HAP-1 (cell line): ENCODE data around the gene ST6GAL1.
"Not testable (repeated sequence)": the region's sequence is repeated elsewhere in the genome, so short reads cannot be mapped to it uniquely, and the experiment has no call there.

Experiments
- DNase-seq, 2 experiments: peaks; one replicate each; pipeline ENCODE4 v3.0.0-alpha.2; 2016 to 2020; ENCODE audit warnings: low spot score in 2 of 2
- H3K27me3 ChIP-seq: fragments of 250-450 bp; sonication (Bioruptor Pico); 2 replicates; pipeline ENCODE4 v1.5.1; 2020; ENCODE audit warnings: low read depth, mild to moderate bottlenecking, moderate library complexity
- H3K36me3 ChIP-seq: fragments of 250-450 bp; sonication (Bioruptor Pico); replicated peaks from 2 replicates; pipeline ENCODE4 v1.5.1; 2020; ENCODE audit warnings: mild to moderate bottlenecking
- H3K4me1 ChIP-seq: fragments of 250-450 bp; sonication (Bioruptor Pico); 2 replicates; pipeline ENCODE4 v1.5.1; 2020; ENCODE audit warnings: mild to moderate bottlenecking
- H3K4me3 ChIP-seq: fragments of 250-450 bp; sonication (Bioruptor Pico); 2 replicates; pipeline ENCODE4 v1.5.1; 2020; ENCODE audit warnings: mild to moderate bottlenecking, moderate library complexity
- H3K9me3 ChIP-seq: fragments of 250-450 bp; sonication (Bioruptor Pico); 2 replicates; pipeline ENCODE4 v1.5.1; 2020; ENCODE audit warnings: mild to moderate bottlenecking, moderate library complexity
- in situ Hi-C: fragments of 300-500 bp; cut with MboI; formaldehyde crosslinking; loops from 3 replicates; pipeline ENCODE4 v1.14.3; 2020; ENCODE audit warnings: low sequenced_read_pairs, inconsistent platforms, mixed read lengths

The ST6GAL1 gene

GRCh38 chr3:186990878-186991308 is 60.6 kb downstream of the ST6GAL1 start:
- in situ Hi-C loops = no loop called here
- Histone ChIP-seq H3K4me1 (no peaks in the 10 kb centered on the region), H3K36me3 (peaks cover 30% of the 10 kb centered on the region), H3K27me3 (no peaks in the 10 kb centered on the region), H3K9me3 (no peaks in the 10 kb centered on the region), H3K4me3 (no peak overlapping the region)
- no peak for DNase-seq

DNA sequence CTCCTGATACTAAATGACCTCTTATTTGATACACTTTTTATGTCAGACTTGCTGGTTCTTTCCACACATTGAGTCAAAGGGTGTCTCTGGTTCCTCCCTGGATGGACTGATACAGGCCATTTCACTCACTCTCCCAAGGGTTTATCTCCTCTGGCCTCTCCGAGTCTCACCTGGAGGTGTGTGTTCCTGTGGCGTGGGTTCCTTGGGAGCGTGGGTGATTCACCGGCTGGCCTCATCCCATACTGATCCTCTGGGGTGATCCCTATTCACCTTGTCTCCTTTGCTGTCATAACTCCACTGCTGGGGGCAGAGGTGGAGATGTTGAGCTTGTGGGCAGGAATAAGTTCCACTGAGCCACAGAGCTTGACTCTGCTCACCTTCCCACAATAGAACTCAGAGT is 61.1 kb downstream of the ST6GAL1 start:
- DNase-seq = no peak
- in situ Hi-C loops = no loop called here
- Histone ChIP-seq H3K4me3 (no peak overlapping the region), H3K9me3 (no peaks in the 10 kb centered on the region), H3K36me3 (peaks cover 27% of the 10 kb centered on the region), H3K4me1 (no peaks in the 10 kb centered on the region), H3K27me3 (no peaks in the 10 kb centered on the region)

DNA sequence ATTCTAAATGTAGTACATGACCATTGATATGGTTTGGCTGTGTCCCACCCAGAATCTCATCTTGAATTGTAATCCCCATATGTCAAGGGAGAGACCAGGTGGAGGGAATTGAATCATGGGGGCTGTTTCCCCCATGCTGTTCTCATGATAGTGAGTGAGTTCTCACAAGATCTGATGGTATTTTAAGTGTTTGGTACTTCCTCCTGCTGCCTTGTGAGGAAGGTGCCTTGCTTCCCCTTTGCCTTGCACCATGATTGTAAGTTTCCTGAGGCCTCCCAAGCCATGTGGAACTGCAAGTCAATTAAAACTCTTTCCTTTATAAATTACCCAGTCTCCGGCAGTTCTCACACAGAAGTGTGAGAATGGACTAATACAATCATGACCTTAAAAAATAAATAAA is 61.8 kb downstream of the ST6GAL1 start:
- not testable (repeated sequence) for DNase-seq

GRCh38 chr3:186993210-186993782 is 63.0 kb downstream of the ST6GAL1 start:
- Histone ChIP-seq H3K4me1 (peaks cover 7% of the 10 kb centered on the region), H3K9me3 (no peaks in the 10 kb centered on the region), H3K36me3 (peaks cover 20% of the 10 kb centered on the region), H3K4me3 (no peak overlapping the region), H3K27me3 (no peaks in the 10 kb centered on the region)
- no peak for DNase-seq
- in situ Hi-C loops = no loop called here

More for the DNA sequence above, 61.8 kb downstream of the ST6GAL1 start:
- H3K4me1 ChIP-seq, in situ Hi-C loops, H3K9me3 ChIP-seq, H3K4me3 ChIP-seq, H3K27me3 ChIP-seq: not testable (repeated sequence)
- H3K36me3 ChIP-seq = peaks cover 25% of the 10 kb centered on the region

DNA sequence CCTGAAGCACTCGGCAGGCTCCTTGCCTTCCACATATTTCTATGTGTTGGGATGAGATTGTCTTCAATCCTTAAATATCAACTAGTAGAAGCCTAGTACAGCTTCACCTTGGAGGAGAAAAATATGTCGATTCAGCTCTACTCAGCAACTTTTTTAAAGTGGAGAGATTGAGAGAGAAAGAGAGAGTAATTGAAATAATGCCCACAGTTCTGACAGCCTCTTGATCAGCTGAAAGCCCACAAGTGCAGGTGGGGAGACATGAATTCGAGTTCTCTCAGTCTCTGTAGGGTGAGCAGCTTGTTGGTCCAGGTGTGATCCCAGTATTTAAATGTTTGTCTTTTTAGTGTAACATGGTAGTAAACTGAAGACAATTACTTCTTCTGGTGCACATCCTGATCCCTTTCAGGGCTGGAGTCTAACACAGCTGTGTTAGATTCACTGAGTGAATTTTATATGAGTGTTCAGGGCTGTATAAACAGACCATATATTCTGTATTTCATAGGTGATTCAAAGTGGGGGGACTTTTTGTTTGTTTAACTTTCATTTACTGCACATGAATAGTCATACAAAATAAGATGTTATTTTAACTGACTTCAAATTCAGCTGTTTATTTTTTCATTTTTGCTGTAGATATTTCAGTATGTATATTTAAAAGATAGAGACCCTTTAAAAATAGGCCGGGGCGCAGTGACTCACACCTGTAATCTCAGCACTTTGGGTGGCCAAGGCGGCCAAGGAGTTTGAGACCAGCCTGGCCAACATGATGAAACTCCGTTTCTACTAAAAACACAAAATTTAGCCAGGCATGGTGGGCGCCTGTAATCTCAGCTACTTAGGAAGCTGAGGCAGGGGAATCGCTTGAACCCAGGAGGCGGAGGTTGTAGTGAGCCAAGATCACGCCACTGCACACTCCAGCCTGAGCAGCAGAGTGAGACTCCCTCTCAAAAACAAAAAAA is 64.0 kb downstream of the ST6GAL1 start:
- H3K4me3 ChIP-seq = no peak overlapping the region
- in situ Hi-C loops = no loop called here

GRCh38 chr3:186996356-186996755 is 66.0 kb downstream of the ST6GAL1 start:
- Histone ChIP-seq H3K4me1 (peaks cover 18% of the 10 kb centered on the region), H3K27me3 (no peaks in the 10 kb centered on the region), H3K36me3 (peaks cover 20% of the 10 kb centered on the region), H3K4me3 (no peak overlapping the region), H3K9me3 (no peaks in the 10 kb centered on the region)
- in situ Hi-C loops = no loop called here
- no peak for DNase-seq

More for the DNA sequence above, 64.0 kb downstream of the ST6GAL1 start:
- Histone ChIP-seq H3K4me1 (peaks cover 14% of the 10 kb centered on the region), H3K9me3 (no peaks in the 10 kb centered on the region), H3K36me3 (peaks cover 20% of the 10 kb centered on the region), H3K27me3 (no peaks in the 10 kb centered on the region)
- no peak for DNase-seq

DNA sequence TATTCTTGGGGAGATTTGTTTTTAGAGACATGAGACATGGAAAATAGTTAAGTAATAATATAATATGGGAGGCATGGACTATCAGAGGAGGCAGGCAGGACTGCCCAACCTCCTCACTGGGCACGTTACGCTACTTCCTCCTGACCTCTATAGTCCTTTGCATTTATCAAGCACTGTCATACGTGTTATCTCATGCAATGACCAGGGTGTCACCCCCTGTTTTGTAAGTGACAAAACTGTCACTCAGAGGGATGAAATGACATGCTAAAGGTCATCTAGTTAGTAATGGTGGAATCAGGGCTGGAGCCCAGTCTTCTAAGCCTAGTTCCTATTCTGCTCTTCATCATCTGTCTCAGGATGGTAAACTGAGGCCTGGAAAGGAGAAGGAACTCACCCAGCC is 66.7 kb downstream of the ST6GAL1 start:
- in situ Hi-C loops = no loop called here
- H3K36me3 ChIP-seq = peaks cover 13% of the 10 kb centered on the region

GRCh38 chr3:186997473-186997939 is 67.2 kb downstream of the ST6GAL1 start:
- Histone ChIP-seq H3K4me3 (no peak overlapping the region), H3K4me1 (peaks cover 18% of the 10 kb centered on the region), H3K27me3 (no peaks in the 10 kb centered on the region), H3K36me3 (peaks cover 12% of the 10 kb centered on the region; the same call in 1 of the 2 replicates), H3K9me3 (no peaks in the 10 kb centered on the region)
- in situ Hi-C loops = no loop called here
- no peak for DNase-seq

More for the DNA sequence above, 66.7 kb downstream of the ST6GAL1 start:
- H3K9me3 ChIP-seq = no peaks in the 10 kb centered on the region
- H3K4me3 ChIP-seq = no peak overlapping the region
- peaks cover 18% of the 10 kb centered on the region for H3K4me1 ChIP-seq
- DNase-seq = no peak
- no peaks in the 10 kb centered on the region for H3K27me3 ChIP-seq

DNA sequence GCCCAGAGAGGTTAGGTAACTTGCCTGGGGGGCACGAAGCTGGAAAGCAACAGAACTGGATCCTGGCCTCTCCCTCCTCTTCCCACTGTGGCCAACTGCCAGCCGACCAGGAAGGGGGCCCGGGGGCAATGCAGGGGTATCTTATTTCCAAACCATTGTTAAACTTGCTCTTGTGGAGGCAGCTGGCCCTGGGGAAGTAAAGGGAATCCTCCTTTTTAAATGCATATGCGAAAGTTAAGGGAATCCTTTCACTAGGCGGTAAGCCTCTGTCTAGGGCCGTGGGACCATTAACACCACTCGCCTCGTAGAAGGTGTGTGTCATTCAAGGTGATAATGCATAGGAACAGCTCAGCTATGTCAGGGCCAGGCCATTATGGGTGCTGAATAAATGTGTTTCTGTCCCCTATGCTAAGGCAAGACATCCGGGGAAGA is 68.6 kb downstream of the ST6GAL1 start:
- DNase-seq = peak; percentile 90 to 98
- Histone ChIP-seq H3K4me1 (peaks cover 18% of the 10 kb centered on the region), H3K36me3 (peaks cover 7% of the 10 kb centered on the region; the same call in 1 of the 2 replicates), H3K9me3 (no peaks in the 10 kb centered on the region), H3K4me3 (no peak overlapping the region), H3K27me3 (no peaks in the 10 kb centered on the region)
- in situ Hi-C loops = no loop called here

DNA sequence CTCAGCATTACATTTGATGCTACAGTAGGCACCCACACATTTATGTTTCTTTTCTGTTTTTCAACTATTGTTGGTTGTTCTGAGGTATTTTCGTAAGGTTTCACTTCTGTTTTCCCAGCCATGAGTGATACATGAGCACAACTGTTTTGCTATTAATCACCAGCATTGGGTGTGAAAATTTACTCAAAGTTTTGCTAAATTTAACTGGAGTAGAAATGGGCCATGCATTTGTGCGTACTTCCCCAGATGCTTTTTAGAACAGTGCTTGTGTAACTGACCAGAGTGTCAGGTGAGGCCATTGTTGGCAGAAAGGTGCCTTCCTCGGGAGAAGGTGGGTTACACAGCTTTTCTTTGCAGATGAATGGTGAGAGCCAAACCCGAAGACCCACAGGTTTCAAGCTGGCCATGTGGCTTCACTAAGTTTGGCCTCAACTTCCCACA is 70.4 kb downstream of the ST6GAL1 start:
- no peak overlapping the region for H3K4me3 ChIP-seq
- H3K36me3 ChIP-seq = peaks cover 7% of the 10 kb centered on the region; the same call in 1 of the 2 replicates
- H3K9me3 ChIP-seq = no peaks in the 10 kb centered on the region
- H3K4me1 ChIP-seq = peaks cover 18% of the 10 kb centered on the region
- in situ Hi-C loops = no loop called here
- DNase-seq = no peak
- H3K27me3 ChIP-seq = no peaks in the 10 kb centered on the region

- H3K9me3 ChIP-seq = no peaks in the 10 kb centered on the region; the same call in 1 of the 2 replicates
- H3K4me1 ChIP-seq = peaks cover 15% of the 10 kb centered on the region
- H3K4me3 ChIP-seq = no peak overlapping the region
- in situ Hi-C loops = no loop called here
- no peak for DNase-seq
- H3K36me3 ChIP-seq = peaks cover 12% of the 10 kb centered on the region; the same call in 1 of the 2 replicates
- no peaks in the 10 kb centered on the region for H3K27me3 ChIP-seq
Measured at GRCh38 chr3:187002915-187003314, 72.6 kb downstream of the ST6GAL1 start.

DNA sequence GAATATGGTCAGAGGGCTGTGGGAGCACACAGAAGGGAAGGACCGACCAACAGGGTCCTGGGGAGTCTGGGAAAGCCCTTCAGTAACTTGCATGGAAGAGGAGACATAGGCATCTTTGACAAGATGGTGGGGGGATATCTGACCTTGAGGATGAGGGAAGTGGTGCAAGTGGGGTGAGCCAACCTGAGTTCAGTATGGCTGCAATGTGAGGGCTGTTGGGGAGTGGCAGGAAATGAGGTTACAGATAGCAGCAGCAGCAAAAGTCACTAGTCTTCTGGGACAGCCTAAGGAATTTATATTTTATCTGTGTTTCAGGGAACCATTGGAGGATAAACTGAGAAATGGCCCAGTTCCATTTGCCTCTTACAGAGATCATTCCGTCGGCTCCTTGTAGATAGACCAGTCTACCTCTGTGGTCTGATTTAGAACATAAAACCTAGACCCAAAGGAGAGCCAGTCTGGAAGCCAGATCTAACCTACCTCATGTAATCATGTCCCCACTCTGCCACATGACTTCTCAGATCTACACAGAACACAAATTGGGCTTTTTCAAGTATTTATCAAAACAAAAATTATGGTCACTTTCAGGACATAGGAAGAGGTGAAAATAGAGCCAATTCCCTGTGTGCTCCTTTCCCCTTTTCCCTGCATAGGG is 75.6 kb downstream of the ST6GAL1 start:
- DNase-seq = no peak
- no peak overlapping the region for H3K4me3 ChIP-seq
- peaks cover 9% of the 10 kb centered on the region; the same call in 1 of the 2 replicates for H3K36me3 ChIP-seq
- in situ Hi-C loops = no loop called here
- no peaks in the 10 kb centered on the region for H3K27me3 ChIP-seq
- H3K4me1 ChIP-seq = no peaks in the 10 kb centered on the region
- H3K9me3 ChIP-seq = no peaks in the 10 kb centered on the region; the same call in 1 of the 2 replicates

GRCh38 chr3:187006864-187007630 is 76.7 kb downstream of the ST6GAL1 start:
- peaks cover 8% of the 10 kb centered on the region for H3K36me3 ChIP-seq
- in situ Hi-C loops = no loop called here
- H3K27me3 ChIP-seq = no peaks in the 10 kb centered on the region
- DNase-seq = no peak
- no peaks in the 10 kb centered on the region; the same call in 1 of the 2 replicates for H3K9me3 ChIP-seq
- H3K4me3 ChIP-seq = no peak overlapping the region
- H3K4me1 ChIP-seq = no peaks in the 10 kb centered on the region
